ENCODE results near the gene OVCH2. TPM values are rescaled to one million over a fixed set of nuclear protein-coding genes. Genes with fewer than 3 reads are reported as not detected.
"Not testable (repeated sequence)": the region's sequence is repeated elsewhere in the genome, so short reads cannot be mapped to it uniquely, and the experiment has no call there.

OVCH2 gene
- not detected in 2 replicates for total RNA-seq

- no peak for DNase-seq (ENCODE audit: extremely low read depth, low read depth, low spot score)
These were observed at the start of gene OVCH2 for GRCh38 chr11:7706377-7706776. Gene OVCH2, minus strand, starts transcription at chr11:7706477. Its CDS starts 83 bp downstream, at chr11:7706394.

GRCh38 chr11:7749456-7749855 is 43.2 kb upstream of the OVCH2 start:
- no peak for DNase-seq (ENCODE audit: extremely low read depth, low read depth, low spot score)

GRCh38 chr11:7734767-7735166 is 28.5 kb upstream of the OVCH2 start:
- DNase-seq (ENCODE audit: extremely low read depth, low read depth, low spot score) = not testable (repeated sequence)

- no peak for DNase-seq (ENCODE audit: extremely low read depth, low read depth, low spot score)
These were observed 8.5 kb upstream of the OVCH2 start for GRCh38 chr11:7714786-7715185.

GRCh38 chr11:7703740-7704139 is 2.5 kb downstream of the OVCH2 start:
- DNase-seq (ENCODE audit: extremely low read depth, low read depth, low spot score) = no peak

- DNase-seq (ENCODE audit: extremely low read depth, low read depth, low spot score) = no peak
These were observed 9.9 kb downstream of the OVCH2 start for GRCh38 chr11:7696424-7696823.

- no peak for DNase-seq (ENCODE audit: extremely low read depth, low read depth, low spot score)
These were observed 12.0 kb downstream of the OVCH2 start for GRCh38 chr11:7694235-7694634.

GRCh38 chr11:7692426-7692825 is 13.9 kb downstream of the OVCH2 start:
- DNase-seq (ENCODE audit: extremely low read depth, low read depth, low spot score) = no peak

GRCh38 chr11:7691759-7692350 is 14.4 kb downstream of the OVCH2 start:
- DNase-seq (ENCODE audit: extremely low read depth, low read depth, low spot score) = no peak

GRCh38 chr11:7690648-7691047 is 15.6 kb downstream of the OVCH2 start:
- no peak for DNase-seq (ENCODE audit: extremely low read depth, low read depth, low spot score)

GRCh38 chr11:7689239-7689638 is 17.0 kb downstream of the OVCH2 start:
- no peak for DNase-seq (ENCODE audit: extremely low read depth, low read depth, low spot score)

GRCh38 chr11:7688238-7688826 is 17.9 kb downstream of the OVCH2 start:
- DNase-seq (ENCODE audit: extremely low read depth, low read depth, low spot score) = no peak

- DNase-seq (ENCODE audit: extremely low read depth, low read depth, low spot score) = no peak
These were observed 18.9 kb downstream of the OVCH2 start for GRCh38 chr11:7687386-7687785.

- DNase-seq (ENCODE audit: extremely low read depth, low read depth, low spot score) = no peak
These were observed 19.5 kb downstream of the OVCH2 start for GRCh38 chr11:7686761-7687160.

GRCh38 chr11:7683571-7683970 is 22.7 kb downstream of the OVCH2 start:
- DNase-seq (ENCODE audit: extremely low read depth, low read depth, low spot score) = no peak

- DNase-seq (ENCODE audit: extremely low read depth, low read depth, low spot score) = no peak
These were observed 28.5 kb downstream of the OVCH2 start for GRCh38 chr11:7677796-7678201.

GRCh38 chr11:7677071-7677470 is 29.2 kb downstream of the OVCH2 start:
- no peak for DNase-seq (ENCODE audit: extremely low read depth, low read depth, low spot score)

- no peak for DNase-seq (ENCODE audit: extremely low read depth, low read depth, low spot score)
These were observed 30.6 kb downstream of the OVCH2 start for GRCh38 chr11:7675631-7676030.

GRCh38 chr11:7673724-7674434 is 32.4 kb downstream of the OVCH2 start:
- no peak for DNase-seq (ENCODE audit: extremely low read depth, low read depth, low spot score)

- DNase-seq (ENCODE audit: extremely low read depth, low read depth, low spot score) = no peak
These were observed 33.1 kb downstream of the OVCH2 start, which contains the start of gene CYB5R2 for GRCh38 chr11:7672960-7673723. Gene CYB5R2, minus strand, starts transcription at chr11:7673500. Its CDS starts 675 bp downstream, at chr11:7672825.

- no peak for DNase-seq (ENCODE audit: extremely low read depth, low read depth, low spot score)
These were observed 33.9 kb downstream of the OVCH2 start for GRCh38 chr11:7672276-7672959.

All from glomerular endothelial cell (primary cell).